OCI-LY3 (cell line): ENCODE data around the gene ANKRD65.
"Not testable (repeated sequence)": the region's sequence is repeated elsewhere in the genome, so short reads cannot be mapped to it uniquely, and the experiment has no call there.

Source experiments
- CTCF ChIP-seq: fragments of 200-600, 300-600 bp; sonication (generic); IDR thresholded peaks from 2 replicates; pipeline ENCODE4 v1.5.1; 2014; ENCODE audit warnings: antibody characterized with exemption, low read length, low read depth
- EZH2phosphoT487 ChIP-seq: fragments of 200-600 bp; shearing (Covaris generic); IDR thresholded peaks from 2 replicates; pipeline ENCODE4 v1.6.1; 2018; ENCODE audit warnings: antibody characterized with exemption, mixed run types, low read depth

- not testable (repeated sequence) for TF ChIP-seq CTCF, EZH2phosphoT487
Measured at GRCh38 chr1:1446631-1447030, 25.6 kb upstream of the ANKRD65 start.
